WERI-Rb-1 (cell line): ENCODE measurements around the gene UBE2B.

ENCODE experiments used
- DNase-seq: peaks from one replicate; pipeline ENCODE4 v3.0.0-alpha.2; 2020
- H3K27ac ChIP-seq: fragments of 250-450 bp; sonication (Bioruptor Pico); 2 replicates; pipeline ENCODE4 v1.5.1; 2020; ENCODE audit warnings: mild to moderate bottlenecking, moderate library complexity
- H3K27me3 ChIP-seq: fragments of 250-450 bp; sonication (Bioruptor Pico); 2 replicates; pipeline ENCODE4 v1.5.1; 2021; ENCODE audit warnings: mild to moderate bottlenecking, low read depth, moderate library complexity; ENCODE audit not compliant: insufficient read depth, severe bottlenecking
- H3K36me3 ChIP-seq: fragments of 250-450 bp; sonication (Bioruptor Pico); 2 replicates; pipeline ENCODE4 v1.5.1; 2020; ENCODE audit warnings: mild to moderate bottlenecking, moderate library complexity
- H3K4me3 ChIP-seq: 2 replicates; pipeline ENCODE4 v1.5.1; 2011; ENCODE audit warnings: low read depth, mild to moderate bottlenecking, control low read depth, low read length
- H3K9me3 ChIP-seq: fragments of 250-450 bp; sonication (Bioruptor Pico); 2 replicates; pipeline ENCODE4 v1.5.1; 2021; ENCODE audit warnings: mild to moderate bottlenecking, moderate library complexity; ENCODE audit not compliant: severe bottlenecking
- CTCF ChIP-seq: IDR thresholded peaks from 2 replicates; pipeline ENCODE4 v1.5.1; 2011; ENCODE audit warnings: low read depth, mild to moderate bottlenecking, control low read depth, inconsistent platforms, low read length

The UBE2B gene

GRCh38 chr5:134427540-134428041 lies 56.2 kb downstream of the UBE2B start:
- H3K9me3 ChIP-seq, result no peaks in the 10 kb centered on the region
- no peaks in the 10 kb centered on the region for H3K36me3 ChIP-seq
- no peak for TF ChIP-seq CTCF
- no peak overlapping the region for H3K4me3 ChIP-seq
- H3K27ac ChIP-seq, result peak overlapping the region; percentile 78
- H3K27me3 ChIP-seq, result no peaks in the 10 kb centered on the region
- no peak for DNase-seq

- TF ChIP-seq CTCF, result no peak
- Histone ChIP-seq H3K27ac (peak overlapping the region; percentile 78), H3K27me3 (no peaks in the 10 kb centered on the region), H3K36me3 (no peaks in the 10 kb centered on the region), H3K9me3 (no peaks in the 10 kb centered on the region), H3K4me3 (no peak overlapping the region)
- DNase-seq, result peak; percentile 95
Observed at GRCh38 chr5:134430001-134430569, 58.7 kb downstream of the UBE2B start.

- H3K27me3 ChIP-seq, result no peaks in the 10 kb centered on the region
- no peak overlapping the region for H3K27ac ChIP-seq
- no peaks in the 10 kb centered on the region for H3K36me3 ChIP-seq
- TF ChIP-seq CTCF, result no peak
- H3K4me3 ChIP-seq, result no peak overlapping the region
- no peaks in the 10 kb centered on the region for H3K9me3 ChIP-seq
- DNase-seq, result no peak
Observed at GRCh38 chr5:134432174-134432573, 60.8 kb downstream of the UBE2B start.

GRCh38 chr5:134432677-134433359 lies 61.4 kb downstream of the UBE2B start:
- H3K36me3 ChIP-seq, result no peaks in the 10 kb centered on the region
- H3K4me3 ChIP-seq, result no peak overlapping the region
- H3K9me3 ChIP-seq, result no peaks in the 10 kb centered on the region
- no peak for TF ChIP-seq CTCF
- no peaks in the 10 kb centered on the region for H3K27me3 ChIP-seq
- H3K27ac ChIP-seq, result no peak overlapping the region
- no peak for DNase-seq

- DNase-seq, result no peak
- Histone ChIP-seq H3K27me3 (no peaks in the 10 kb centered on the region), H3K4me3 (no peak overlapping the region), H3K36me3 (no peaks in the 10 kb centered on the region), H3K27ac (no peak overlapping the region; the same call in 1 of the 2 replicates), H3K9me3 (no peaks in the 10 kb centered on the region)
- no peak for TF ChIP-seq CTCF
Observed at GRCh38 chr5:134435560-134435959, 64.2 kb downstream of the UBE2B start.
